CD4-positive, alpha-beta T cell treated with Interleukin-6 at 100 ng/mL for 8 hours (primary cell): ENCODE data around the gene TNPO1.
A peak's percentile ranks its signal among the peaks of the same experiment; 100 is the strongest.

Experiments used
- DNase-seq: peaks from one replicate; pipeline ENCODE4 v3.0.0-alpha.2; 2020; ENCODE audit warnings: mixed read lengths, low spot score

Gene TNPO1

GRCh38 chr5:72818866-72819534, 2.5 kb downstream of the TNPO1 start:
- peak; percentile 45 for DNase-seq

- DNase-seq: no peak
Observed at GRCh38 chr5:72821776-72822175, 5.3 kb downstream of the TNPO1 start.

- DNase-seq: no peak
Observed at GRCh38 chr5:72822944-72823343, 6.5 kb downstream of the TNPO1 start.

DNA sequence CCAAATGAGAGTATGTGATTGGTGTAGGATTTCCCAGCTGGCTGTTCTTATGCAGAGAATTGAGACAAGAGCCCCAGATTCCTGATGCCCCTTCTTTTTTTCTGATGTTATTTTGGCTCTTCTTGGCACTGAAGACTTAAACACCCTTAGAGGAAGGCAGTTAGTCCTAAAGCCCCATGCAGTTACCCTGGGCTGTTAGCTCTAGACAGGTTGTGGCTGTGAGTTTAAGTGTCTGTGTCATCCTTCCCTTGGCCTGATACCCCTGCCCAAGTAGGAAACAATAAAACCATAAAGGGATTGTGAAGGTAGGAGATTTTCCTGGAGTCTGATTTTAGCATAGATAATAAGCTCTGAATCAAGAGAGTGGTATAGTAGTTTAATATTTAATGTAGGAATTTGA, 13.2 kb downstream of the TNPO1 start:
- no peak for DNase-seq

- DNase-seq: no peak
Observed at GRCh38 chr5:72830362-72830761, 13.9 kb downstream of the TNPO1 start.

DNA sequence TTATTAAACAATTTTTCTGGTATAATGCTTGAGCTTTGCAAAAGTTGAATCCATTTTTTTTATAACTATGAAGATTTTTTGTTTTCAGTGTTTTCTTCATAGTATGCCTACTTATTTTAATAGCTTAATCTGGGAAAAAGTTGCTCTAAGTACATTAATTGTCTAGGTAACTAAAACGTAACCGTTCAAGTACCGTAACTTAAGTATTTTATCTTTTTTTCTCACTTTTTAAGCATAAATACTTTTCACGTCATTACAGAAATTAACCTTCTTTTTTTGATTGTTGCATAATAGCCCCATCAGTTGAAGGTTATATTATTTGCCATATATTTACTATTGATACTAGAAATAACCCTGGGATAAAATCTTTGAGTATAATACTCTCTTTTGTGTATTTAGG, 15.2 kb downstream of the TNPO1 start:
- no peak for DNase-seq

- no peak for DNase-seq
Observed at GRCh38 chr5:72834924-72835323, 18.5 kb downstream of the TNPO1 start.

DNA sequence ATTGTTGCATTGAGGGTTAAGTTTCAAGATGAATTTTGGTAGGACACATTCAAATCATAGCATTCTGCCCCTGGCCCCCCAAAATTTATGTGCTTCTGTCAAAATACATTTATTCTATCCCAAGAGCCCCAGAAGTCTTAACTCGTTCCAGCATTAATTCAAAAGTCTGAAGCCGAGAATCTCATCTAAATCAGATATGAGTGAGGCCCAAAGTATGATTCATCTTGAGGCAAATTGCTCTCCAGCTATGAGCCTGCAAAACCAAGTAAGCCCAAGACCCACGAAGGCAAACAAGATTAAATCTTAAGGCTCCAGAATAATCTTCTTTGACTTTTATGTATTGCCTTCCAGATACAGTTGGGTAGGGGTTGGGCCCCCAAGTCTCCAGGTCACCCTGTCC, 19.2 kb downstream of the TNPO1 start:
- no peak for DNase-seq

GRCh38 chr5:72836810-72837209, 20.3 kb downstream of the TNPO1 start:
- no peak for DNase-seq

DNA sequence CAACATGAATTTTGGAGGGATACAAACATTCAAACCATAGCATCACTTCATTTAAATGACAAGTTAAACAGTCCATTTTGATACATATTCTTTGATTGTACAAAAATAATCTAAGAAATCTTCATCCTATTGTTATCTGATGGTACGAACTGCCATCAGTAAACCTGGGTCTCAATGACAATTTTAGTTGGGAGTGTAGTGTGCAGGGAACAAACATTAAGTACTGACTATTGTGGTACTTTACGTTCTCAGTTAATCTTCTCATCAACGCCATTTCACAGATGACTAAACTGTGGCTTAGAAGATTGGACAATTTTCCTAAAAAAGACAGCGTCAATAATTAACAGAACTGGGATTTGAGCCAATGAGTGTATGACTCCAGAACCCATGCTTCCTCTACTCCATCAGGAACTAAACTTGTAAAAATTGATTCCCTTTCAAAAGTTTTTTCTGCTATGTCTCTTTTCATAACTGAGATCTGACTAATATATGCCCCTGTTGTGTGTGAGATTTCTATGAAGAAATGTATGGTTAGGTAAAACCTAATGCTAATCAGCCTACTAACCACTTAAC, 21.1 kb downstream of the TNPO1 start:
- DNase-seq: no peak

DNA sequence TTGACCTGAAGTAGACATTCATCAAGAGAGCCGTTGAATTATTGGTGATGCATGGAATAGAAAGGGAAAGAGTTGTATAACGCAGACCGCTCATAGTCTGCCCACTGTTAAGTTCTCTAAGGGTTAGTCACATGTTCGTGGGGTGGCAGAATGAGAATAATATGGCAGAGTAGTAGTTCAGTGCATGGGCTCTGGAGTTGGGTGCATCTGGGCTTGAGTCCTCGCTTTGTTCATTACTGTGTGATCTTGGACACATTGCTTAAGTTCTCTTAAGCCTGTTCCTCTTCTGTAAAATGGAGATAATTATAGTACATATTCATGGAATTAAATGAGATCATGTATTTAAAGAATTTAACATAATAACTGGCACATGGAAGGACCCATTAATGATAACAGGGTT, 23.6 kb downstream of the TNPO1 start:
- no peak for DNase-seq

GRCh38 chr5:72841756-72842535, 25.5 kb downstream of the TNPO1 start:
- no peak for DNase-seq

DNA sequence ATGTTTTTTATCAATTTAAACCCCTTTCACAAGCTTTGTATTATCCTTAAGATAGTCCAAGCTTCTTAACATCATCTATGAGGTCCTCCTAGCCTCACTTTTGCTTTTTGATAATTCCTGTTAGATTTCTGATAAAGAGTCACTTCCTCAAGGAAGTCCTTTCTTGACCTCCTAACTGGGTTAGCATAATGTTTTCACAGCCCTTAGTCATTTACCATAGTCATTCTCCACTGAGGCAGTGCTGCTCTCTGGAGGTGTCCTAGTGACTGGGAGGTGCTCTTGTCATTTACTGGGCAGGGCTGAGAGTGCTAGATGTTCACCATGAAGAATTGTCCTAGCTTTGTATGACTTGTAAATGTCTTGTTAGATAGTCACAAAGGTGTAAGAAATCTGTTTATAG, 26.4 kb downstream of the TNPO1 start:
- DNase-seq: no peak

GRCh38 chr5:72844218-72844603, 27.8 kb downstream of the TNPO1 start:
- DNase-seq: no peak

DNA sequence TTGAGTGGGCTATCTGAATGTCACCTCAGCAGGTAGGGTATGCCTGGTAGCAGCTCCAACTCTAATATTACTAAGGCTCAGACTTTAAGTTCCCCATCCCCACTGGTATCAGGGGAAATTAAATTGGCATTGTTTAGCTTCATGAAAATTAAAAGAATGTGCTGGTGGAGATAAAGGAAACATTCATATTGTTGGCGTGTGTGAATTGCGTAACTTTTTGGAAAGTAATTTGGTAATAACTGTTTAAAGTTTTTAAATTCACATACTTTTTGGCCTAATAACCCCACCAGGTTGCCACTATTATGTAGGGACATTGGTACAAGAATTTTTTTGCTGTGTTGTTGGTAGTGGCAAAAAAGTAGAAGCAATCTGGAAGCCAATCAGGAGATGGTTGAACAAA, 29.4 kb downstream of the TNPO1 start:
- DNase-seq: no peak

DNA sequence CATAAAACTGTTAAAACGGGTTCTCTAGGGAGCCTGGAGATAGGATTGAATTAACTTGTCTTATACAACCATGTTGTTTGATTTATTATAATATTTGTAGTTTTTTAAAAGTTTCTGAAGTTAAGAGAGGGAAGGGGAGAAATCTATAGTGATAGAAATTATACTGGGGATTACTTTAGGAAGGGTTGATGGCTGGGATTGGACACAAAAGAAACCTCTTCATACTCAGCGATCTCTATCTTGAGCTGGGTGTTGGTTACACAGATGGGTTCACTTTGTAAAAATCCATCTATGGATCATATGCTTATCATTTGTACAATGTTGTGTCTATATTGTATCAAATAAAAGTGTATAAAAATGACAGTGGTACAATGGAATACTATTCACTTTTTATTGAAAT, 30.0 kb downstream of the TNPO1 start:
- DNase-seq: no peak

- no peak for DNase-seq
Observed at GRCh38 chr5:72847439-72847838, 31.0 kb downstream of the TNPO1 start.

- DNase-seq: peak; percentile 79
Observed at GRCh38 chr5:72847989-72848473, 31.6 kb downstream of the TNPO1 start.

DNA sequence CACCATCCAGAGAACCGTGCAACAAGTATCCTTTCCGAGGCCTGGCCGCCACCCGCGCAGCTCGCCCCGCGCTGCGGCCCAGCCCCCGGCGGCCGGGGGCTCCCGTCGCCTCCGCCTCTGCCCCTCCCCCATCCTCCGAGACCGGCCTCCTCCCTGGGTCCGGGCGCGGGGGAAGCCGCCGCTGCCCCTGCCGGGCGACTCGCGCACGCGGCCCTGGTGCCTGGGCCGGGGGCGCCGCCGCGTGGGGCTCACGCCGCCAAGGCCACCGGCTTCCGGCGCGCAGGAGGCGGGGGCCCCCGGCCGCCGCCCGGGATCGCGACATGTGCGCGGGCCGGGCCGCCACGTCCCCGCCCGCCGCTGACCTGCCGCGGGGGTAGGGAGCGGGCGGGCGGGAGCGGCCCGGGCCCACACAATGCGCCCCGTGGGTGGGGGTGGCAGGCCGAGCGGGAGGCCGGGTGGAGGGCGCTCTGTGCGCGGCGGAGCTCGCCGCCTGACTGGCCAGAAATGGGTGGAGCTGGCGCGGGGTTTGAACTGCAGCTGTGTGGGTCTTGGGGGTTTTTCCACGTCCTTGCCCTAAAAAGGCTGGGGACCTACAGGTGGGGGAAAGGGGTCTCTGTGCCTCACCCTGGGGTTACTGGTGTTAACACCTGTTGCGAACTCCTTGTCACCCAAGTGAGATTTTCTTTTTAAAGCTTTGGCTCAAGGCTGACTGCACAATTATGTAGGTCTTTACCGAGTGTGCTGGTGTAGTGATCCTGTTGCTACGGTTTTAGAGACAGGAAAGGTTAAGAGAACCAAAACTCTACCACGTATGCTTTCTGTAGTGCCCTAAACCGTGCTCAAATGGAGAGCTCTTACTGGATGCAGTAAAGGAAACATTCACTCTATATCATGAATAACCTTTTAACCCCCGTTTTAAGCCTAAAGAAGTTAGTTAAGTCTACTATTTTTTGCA, 32.3 kb downstream of the TNPO1 start:
- DNase-seq: peak; percentile 14

DNA sequence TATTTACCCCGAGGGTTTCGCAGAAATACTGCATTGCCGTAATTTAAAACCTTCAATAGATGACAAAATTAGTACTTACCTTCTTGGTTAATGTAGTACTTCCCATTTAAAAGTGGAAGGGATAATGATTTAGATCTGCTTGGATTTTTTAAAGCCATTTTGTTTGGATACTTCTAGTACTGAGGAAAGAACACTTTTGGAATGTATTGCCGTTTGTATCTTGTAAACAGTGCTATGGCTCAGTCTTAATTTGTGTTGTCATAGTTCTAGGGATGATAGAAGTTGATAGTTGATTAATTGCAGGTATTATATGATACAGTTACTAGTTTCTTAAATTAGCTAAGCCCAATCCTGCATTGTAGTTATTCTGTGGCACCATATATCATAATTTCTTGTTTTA, 33.1 kb downstream of the TNPO1 start:
- no peak for DNase-seq

DNA sequence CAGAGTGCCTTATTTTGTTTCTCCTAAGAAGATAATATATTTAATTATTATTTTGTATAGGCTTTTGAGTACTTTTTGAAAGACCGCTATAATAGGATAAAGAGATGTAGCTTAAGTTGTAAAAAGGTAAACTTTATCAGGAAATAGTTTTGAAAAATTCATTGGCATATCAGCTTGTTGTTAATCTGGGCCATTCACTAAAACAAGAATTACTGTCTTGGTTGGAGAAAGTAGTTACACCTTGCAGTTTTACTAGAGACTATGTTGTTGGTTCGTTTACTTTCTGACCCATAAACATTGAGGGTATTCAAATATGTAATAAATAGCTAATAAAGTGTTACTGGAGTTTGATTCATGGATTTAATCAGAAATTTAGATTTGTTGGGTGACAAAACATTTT, 33.7 kb downstream of the TNPO1 start:
- DNase-seq: no peak

- DNase-seq: no peak
Observed at GRCh38 chr5:72852356-72852755, 35.9 kb downstream of the TNPO1 start.
